ENCODE results near the gene PCDHGC4.

Gene PCDHGC4

DNA sequence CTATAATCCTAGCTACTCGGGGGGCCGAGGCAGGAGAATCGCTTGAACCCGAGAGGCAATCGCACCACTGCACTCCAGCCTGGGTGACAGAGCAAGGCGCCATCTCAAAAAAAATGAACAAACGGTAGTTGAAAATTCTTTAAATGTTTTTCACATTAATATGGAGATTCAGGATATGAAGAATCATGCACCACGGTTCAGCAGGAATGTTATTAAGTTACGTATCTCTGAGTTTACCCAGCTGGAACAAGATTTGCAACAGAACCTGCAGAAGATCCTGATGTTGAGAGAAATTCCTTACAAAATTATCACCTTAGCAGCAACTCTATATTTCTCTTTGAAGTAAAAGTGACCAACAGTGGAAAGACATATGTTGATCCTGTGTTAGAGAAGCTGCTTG is 44.5 kb upstream of the PCDHGC4 start:
- Histone ChIP-seq H3F3A (ENCODE audit: insufficient read depth, low read length) (no peaks in the 10 kb centered on the region), H3K4me1 (ENCODE audit: low read length) (no peaks in the 10 kb centered on the region), H2AFZ (ENCODE audit: low read length) (no peak overlapping the region), H3K9me2 (replicated peaks; ENCODE audit: insufficient read depth, low read length) (no peaks in the 10 kb centered on the region), H3K9ac (ENCODE audit: low read length) (no peak overlapping the region), H3K4me2 (ENCODE audit: low read depth, low read length) (no peak overlapping the region), H3K9me3 (replicated peaks; ENCODE audit: insufficient read depth, low read length) (no peaks in the 10 kb centered on the region), H3K79me2 (ENCODE audit: low read length) (no peaks in the 10 kb centered on the region), H3K36me3 (replicated peaks; ENCODE audit: insufficient read depth, low read length) (no peaks in the 10 kb centered on the region), H3K4me3 (ENCODE audit: low read length) (no peak overlapping the region), H3K27me3 (replicated peaks; ENCODE audit: insufficient read depth, low read length) (no peaks in the 10 kb centered on the region; the same call in 1 of the 2 replicates), H3K27ac (ENCODE audit: low read length) (no peak overlapping the region), H4K20me1 (ENCODE audit: insufficient read depth, low read length) (no peaks in the 10 kb centered on the region)
- no peak for TF ChIP-seq EZH2 (optimal IDR thresholded peaks at IDR 0.05; ENCODE audit: low read depth, low read length)
- no peak for TF ChIP-seq EZH2phosphoT487 (IDR thresholded peaks at IDR 0.05; ENCODE audit: low read length)
- TF ChIP-seq CTCF (IDR thresholded peaks at IDR 0.05; ENCODE audit: low read length) = no peak
- no peak for DNase-seq

DNA sequence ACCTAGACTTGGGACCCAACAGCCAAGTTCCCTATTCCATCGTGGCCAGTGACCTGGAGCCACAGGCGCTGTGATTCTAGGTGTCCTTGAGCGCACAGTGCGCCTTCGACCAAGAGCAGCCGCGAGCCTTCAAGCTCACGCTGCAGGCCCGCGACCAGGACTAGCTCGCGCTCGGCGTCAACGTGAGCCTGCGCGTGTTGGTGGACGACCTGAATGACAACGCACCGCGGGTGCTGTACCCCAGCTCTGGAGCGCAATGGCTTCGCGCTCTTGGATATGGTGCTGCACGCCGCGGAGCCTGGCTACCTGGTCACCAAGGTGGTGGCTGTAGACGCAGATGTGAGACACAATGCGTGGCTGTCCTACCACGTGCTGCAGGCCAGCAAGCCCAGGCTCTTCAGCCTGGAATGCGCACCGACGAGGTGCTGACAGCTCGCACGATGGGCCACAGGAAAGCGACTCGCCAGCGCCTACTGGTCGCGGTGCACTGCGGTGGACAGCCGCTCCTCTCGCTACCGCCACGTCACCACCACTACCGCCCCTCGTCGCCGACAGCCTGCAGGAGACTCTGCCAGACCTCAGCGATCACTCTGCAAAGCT is 43.2 kb upstream of the PCDHGC4 start:
- Histone ChIP-seq H3F3A (ENCODE audit: insufficient read depth, low read length) (no peaks in the 10 kb centered on the region), H4K20me1 (ENCODE audit: insufficient read depth, low read length) (no peaks in the 10 kb centered on the region), H3K36me3 (replicated peaks; ENCODE audit: insufficient read depth, low read length) (no peaks in the 10 kb centered on the region), H3K9ac (ENCODE audit: low read length) (no peak overlapping the region), H3K79me2 (ENCODE audit: low read length) (no peaks in the 10 kb centered on the region), H2AFZ (ENCODE audit: low read length) (no peak overlapping the region), H3K27ac (ENCODE audit: low read length) (no peak overlapping the region), H3K4me1 (ENCODE audit: low read length) (no peaks in the 10 kb centered on the region), H3K9me2 (replicated peaks; ENCODE audit: insufficient read depth, low read length) (no peaks in the 10 kb centered on the region), H3K27me3 (replicated peaks; ENCODE audit: insufficient read depth, low read length) (no peaks in the 10 kb centered on the region), H3K9me3 (replicated peaks; ENCODE audit: insufficient read depth, low read length) (no peaks in the 10 kb centered on the region), H3K4me3 (ENCODE audit: low read length) (no peak overlapping the region), H3K4me2 (ENCODE audit: low read depth, low read length) (no peak overlapping the region)
- DNase-seq = no peak
- no peak for TF ChIP-seq EZH2 (optimal IDR thresholded peaks at IDR 0.05; ENCODE audit: low read depth, low read length)
- TF ChIP-seq CTCF (IDR thresholded peaks at IDR 0.05; ENCODE audit: low read length) = no peak
- TF ChIP-seq EZH2phosphoT487 (IDR thresholded peaks at IDR 0.05; ENCODE audit: low read length) = no peak

DNA sequence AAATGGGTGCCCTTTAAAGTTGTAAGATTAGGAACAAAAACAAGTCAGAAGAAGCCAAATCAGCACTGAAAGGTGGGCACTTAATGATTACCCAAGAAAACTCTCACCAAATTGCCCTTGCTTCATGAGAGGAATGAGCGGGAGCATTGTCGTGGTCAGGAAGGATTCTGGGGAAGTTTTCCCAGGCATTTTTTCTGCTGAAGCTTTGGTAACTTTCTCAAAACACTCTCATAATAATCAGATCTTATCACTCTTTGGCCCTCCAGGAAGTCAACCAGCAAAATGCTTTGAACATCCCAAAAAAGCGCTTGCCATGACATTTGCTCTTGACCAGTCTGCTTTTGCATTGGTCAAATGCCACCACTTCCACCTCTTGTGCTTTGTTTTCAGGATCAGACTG is 19.5 kb upstream of the PCDHGC4 start:
- no peaks in the 10 kb centered on the region for H4K20me1 ChIP-seq (ENCODE audit: insufficient read depth, low read length)
- no peaks in the 10 kb centered on the region for H3K36me3 ChIP-seq (replicated peaks; ENCODE audit: insufficient read depth, low read length)
- no peaks in the 10 kb centered on the region for H3K9me3 ChIP-seq (replicated peaks; ENCODE audit: insufficient read depth, low read length)
- H3K4me3 ChIP-seq (ENCODE audit: low read length) = no peak overlapping the region
- no peak overlapping the region for H2AFZ ChIP-seq (ENCODE audit: low read length)
- H3K4me2 ChIP-seq (ENCODE audit: low read depth, low read length) = no peak overlapping the region
- TF ChIP-seq CTCF (IDR thresholded peaks at IDR 0.05; ENCODE audit: low read length) (no peak), EZH2 (optimal IDR thresholded peaks at IDR 0.05; ENCODE audit: low read depth, low read length) (no peak), EZH2phosphoT487 (IDR thresholded peaks at IDR 0.05; ENCODE audit: low read length) (no peak)
- H3K27me3 ChIP-seq (replicated peaks; ENCODE audit: insufficient read depth, low read length) = no peaks in the 10 kb centered on the region
- H3K4me1 ChIP-seq (ENCODE audit: low read length) = no peaks in the 10 kb centered on the region
- DNase-seq = no peak
- H3K79me2 ChIP-seq (ENCODE audit: low read length) = no peaks in the 10 kb centered on the region
- H3K27ac ChIP-seq (ENCODE audit: low read length) = no peak overlapping the region
- no peak overlapping the region for H3K9ac ChIP-seq (ENCODE audit: low read length)
- no peaks in the 10 kb centered on the region for H3K9me2 ChIP-seq (replicated peaks; ENCODE audit: insufficient read depth, low read length)
- H3F3A ChIP-seq (ENCODE audit: insufficient read depth, low read length) = no peaks in the 10 kb centered on the region

Measured in MM.1S (cell line).